GM12872 (cell line): ENCODE results near the gene DCDC1.
A peak's percentile ranks its signal among the peaks of the same experiment; 100 is the strongest.

ENCODE experiments used
- CTCF ChIP-seq: IDR thresholded peaks from 3 replicates; pipeline ENCODE4 v1.5.1; 2011; ENCODE audit warnings: low read depth, mild to moderate bottlenecking, low read length, moderate library complexity; ENCODE audit not compliant: insufficient read depth

Gene DCDC1

GRCh38 chr11:31408201-31408600 is 38.7 kb upstream of the DCDC1 start:
- no peak for TF ChIP-seq CTCF

- no peak for TF ChIP-seq CTCF
Measured at GRCh38 chr11:31404614-31405013, 35.1 kb upstream of the DCDC1 start.

- peak; percentile 53 for TF ChIP-seq CTCF
Measured at GRCh38 chr11:31397239-31397834, 27.8 kb upstream of the DCDC1 start.

- TF ChIP-seq CTCF: no peak
Measured at GRCh38 chr11:31387379-31387778, 17.8 kb upstream of the DCDC1 start.

GRCh38 chr11:31383116-31383515 is 13.6 kb upstream of the DCDC1 start:
- TF ChIP-seq CTCF: no peak

GRCh38 chr11:31375879-31376278 is 6.3 kb upstream of the DCDC1 start:
- no peak for TF ChIP-seq CTCF

- no peak for TF ChIP-seq CTCF
Measured at GRCh38 chr11:31366795-31367194, 2.7 kb downstream of the DCDC1 start.

- TF ChIP-seq CTCF: no peak
Measured at GRCh38 chr11:31361743-31362142, 7.8 kb downstream of the DCDC1 start.
